ENCODE data around the gene MYL4. TPM values are rescaled to one million over a fixed set of nuclear protein-coding genes. Genes with fewer than 3 reads are reported as not detected.

Gene MYL4
- total RNA-seq, 1 experiment from 2014 or later: not detected

DNA sequence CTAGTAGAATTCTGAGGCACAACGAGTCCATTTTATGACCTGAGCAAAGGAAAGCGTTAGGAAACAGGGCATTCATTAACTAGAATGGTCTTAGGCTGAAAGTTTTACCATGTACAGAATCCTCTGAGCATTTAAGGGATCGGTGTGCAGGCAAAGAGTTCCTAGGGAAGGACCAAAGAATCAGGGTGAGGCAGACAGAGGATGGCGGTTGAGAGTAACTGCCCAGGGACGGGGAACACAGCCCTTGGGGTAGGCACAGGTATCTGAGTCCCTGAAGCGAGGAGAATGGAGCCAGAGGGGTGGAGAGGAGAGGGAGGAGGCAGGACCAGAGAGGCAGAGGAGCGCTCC, 30.4 kb downstream of the MYL4 start:
- no peak for DNase-seq (ENCODE audit: extremely low read depth, low read depth)

DNA sequence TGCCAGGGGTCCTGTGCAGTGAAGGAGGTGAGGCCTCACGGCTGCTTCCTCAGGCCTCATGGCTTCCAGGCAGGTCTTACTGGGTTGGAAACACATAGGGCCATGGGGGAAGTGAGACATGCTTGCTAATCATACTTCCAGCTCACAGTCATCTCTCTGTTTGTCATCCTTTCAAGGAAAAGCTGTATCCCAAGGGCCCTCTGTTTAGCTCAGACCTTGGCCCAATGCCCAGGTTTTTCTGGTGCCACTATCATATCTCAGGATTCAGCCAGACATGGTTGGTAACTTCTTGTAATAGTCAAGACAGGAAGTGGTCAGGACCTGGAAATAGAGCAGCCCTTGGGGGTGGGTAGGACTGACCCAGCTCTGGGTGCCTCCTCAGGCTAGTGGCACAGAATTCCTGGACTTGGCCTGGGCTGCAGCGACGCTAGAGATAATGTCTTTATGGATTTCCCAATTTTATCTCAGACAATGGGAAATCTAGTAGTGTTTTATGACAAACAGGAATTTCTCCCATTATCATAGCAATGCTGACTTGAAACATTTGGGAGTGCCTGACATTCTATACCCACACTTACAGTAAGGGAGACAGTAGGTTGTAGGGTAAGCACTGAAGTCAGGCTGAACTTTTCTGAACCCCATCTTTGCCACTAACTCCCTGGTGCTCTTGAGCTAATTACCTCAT, 31.0 kb downstream of the MYL4 start:
- peak; percentile 22 for DNase-seq (ENCODE audit: extremely low read depth, low read depth)

DNA sequence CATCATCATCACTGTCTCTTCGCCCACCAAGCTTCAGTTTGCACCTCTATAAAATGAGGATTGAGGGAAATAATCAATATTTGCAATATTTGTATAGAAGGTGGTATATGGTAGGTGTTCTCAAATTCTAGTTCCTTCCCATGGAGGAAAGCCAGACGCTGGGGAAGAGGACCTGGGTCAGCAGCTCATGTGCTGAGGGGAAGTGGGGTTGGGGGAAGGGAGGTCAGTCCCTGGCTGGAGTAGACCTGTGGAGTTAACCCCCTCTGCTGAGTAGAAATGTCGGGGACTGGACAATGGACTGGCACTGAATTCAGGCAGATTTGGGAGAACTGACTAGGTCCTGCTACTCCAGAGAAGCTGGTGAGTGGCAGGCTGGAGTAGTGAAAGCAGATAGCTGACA, 31.7 kb downstream of the MYL4 start:
- DNase-seq (ENCODE audit: extremely low read depth, low read depth): no peak

DNA sequence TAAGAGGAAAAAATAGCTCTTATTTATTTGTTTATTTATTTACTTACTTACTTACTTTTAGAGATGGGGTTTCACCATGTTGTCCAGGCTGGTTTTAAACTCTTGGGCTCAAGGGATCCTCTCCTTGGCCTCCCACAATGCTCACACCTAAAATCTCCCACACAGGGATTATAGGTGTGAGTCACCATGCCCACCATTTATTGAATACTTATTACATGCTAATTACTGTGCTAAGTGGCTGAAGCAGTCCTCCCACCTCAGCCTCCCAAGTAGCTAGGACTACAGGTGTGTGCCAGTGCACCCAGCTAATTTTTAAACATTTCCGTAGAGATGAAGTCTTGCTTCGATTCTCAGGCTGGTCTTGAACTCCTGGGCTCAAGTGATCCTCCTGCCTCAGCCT, 33.5 kb downstream of the MYL4 start:
- no peak for DNase-seq (ENCODE audit: extremely low read depth, low read depth)

DNA sequence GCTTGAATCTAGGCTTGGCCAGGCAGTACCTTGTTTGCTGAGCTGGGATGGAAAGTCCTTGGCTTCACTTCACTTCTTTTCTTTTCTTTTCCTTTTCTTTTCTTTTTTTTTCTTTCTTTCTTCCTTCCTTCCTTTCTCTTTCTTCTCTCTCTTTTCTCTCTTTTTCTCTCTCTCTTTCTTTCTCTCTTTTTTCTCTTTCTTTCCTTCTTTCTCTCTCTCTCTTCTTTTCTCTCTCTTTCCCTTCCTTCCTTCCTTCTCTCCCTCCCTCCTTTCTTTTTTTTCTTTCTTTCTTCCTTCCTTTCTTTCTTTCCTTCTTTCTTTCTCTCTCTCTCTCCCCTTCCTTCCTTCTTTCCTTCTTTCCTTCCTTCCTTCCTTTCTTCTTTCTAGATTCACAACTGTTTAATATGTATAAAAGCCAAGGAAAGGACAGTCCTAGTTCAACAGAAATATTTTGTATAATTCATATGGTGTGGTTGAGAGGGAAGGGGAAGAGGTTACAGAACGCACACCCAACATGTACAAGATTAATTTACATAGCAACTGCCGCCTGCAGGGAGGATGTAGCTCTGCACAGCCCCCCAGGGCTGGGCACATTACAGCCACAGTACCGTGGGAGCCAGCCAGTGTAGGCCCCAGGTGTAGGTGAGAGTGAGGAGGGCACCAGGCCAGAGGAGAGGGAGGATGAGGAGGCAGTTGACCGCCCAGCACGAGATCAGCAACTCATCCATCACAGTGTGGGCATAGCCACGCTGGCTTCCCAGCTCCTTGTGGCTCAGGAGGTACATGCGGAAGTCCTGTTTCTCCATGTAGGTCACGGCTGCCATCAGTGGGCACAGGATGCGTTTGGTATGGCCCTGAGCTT, 34.8 kb downstream of the MYL4 start:
- DNase-seq (ENCODE audit: extremely low read depth, low read depth): no peak

DNA sequence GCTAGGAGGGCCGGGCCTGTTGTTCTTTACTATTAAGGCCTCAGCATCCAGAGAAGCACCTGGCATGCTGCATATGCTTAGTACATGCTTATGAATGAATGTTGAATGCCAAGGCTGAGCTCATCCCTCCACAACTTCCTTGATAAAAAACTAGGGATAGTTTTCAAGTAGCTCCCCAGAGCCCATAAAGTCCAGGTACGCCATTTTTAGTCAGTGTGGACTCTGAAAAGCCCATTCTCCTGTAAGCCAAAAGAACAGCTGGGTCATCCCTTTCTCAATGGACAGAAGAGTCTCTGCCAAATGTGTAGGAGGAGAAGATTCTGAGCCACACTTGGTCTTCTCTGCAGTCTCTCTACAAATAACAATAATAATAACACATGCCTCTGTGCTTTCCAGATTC, 35.5 kb downstream of the MYL4 start:
- no peak for DNase-seq (ENCODE audit: extremely low read depth, low read depth)

DNA sequence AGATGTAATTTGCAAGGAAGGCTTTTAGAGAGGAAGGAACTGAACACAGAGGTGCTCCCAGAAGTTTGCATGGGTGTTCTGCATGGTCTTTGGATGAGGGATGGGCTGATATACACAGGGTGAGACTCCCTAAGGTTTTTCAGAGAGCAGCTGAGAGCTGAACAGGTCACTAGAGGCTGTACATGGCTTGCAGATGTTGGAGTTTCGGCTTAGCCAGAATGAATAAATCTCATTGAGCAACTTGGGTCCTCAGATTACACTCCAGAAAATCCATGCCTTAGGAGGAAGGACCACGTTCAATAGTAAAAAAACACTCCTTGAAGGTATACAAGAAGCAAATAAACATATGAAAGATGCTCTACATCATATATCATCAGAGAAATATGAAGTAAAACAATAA, 37.0 kb downstream of the MYL4 start:
- DNase-seq (ENCODE audit: extremely low read depth, low read depth): no peak

DNA sequence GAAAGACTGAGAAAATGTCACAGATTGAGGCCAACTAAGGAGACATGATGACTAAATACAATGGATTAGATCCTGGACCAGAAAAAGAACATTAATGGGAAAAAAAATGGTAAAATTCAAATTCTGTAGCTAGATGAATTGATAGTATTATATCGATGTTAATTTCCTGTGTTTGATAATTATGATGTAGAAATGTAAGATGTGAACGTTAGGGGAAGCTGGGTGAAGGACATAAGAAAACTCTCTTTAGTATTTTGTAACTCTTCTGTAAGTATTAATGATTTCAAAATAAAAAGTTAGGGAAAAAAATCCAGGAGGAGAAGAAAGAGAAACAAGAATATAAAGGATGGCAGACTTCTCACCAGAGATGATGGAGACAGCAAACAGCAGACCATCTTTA, 41.7 kb downstream of the MYL4 start:
- no peak for DNase-seq (ENCODE audit: extremely low read depth, low read depth)

DNA sequence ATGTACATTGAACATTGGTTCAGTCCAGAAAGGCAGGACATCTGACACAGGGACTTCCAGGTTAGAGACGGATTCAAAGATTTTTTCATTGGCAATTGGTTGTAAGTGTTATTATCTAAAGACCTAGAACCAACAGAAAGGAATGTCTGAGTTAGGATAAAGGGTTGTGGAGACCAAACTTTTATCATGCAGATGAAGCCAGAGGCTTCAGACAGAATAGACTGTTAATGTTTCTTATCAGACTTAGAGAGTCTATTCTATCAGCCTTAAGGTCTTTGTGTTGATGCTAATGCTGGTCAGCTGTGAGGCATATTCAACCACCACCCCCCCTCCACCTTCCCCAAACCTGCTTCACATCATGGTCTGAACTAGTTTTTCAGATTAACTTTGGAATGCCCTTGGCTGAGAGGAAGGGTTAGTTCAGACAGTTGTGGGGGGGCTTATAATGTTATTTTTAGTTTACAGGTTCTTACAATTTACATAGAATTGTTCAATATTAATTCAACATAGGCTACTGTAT, 42.3 kb downstream of the MYL4 start:
- DNase-seq (ENCODE audit: extremely low read depth, low read depth): no peak

DNA sequence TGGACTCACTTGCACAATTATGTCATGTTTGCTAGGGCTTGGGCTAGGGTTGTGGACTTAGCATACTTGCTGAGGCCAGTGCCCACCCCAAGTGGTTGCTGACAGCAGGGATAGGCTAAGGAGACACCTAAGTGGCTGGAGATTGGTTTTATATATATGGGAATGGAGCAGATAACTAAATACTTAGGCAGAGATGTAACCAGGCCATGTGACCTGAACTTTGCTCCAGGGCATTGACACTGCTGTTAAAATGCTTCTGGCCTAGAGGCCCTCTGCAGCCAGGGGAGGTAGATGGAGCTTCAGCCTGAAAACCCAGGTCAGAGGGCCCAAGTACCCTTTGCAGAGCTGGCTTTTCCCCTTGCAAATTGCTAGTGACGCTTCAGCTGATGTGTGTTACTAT, 43.1 kb downstream of the MYL4 start:
- DNase-seq (ENCODE audit: extremely low read depth, low read depth): no peak

DNA sequence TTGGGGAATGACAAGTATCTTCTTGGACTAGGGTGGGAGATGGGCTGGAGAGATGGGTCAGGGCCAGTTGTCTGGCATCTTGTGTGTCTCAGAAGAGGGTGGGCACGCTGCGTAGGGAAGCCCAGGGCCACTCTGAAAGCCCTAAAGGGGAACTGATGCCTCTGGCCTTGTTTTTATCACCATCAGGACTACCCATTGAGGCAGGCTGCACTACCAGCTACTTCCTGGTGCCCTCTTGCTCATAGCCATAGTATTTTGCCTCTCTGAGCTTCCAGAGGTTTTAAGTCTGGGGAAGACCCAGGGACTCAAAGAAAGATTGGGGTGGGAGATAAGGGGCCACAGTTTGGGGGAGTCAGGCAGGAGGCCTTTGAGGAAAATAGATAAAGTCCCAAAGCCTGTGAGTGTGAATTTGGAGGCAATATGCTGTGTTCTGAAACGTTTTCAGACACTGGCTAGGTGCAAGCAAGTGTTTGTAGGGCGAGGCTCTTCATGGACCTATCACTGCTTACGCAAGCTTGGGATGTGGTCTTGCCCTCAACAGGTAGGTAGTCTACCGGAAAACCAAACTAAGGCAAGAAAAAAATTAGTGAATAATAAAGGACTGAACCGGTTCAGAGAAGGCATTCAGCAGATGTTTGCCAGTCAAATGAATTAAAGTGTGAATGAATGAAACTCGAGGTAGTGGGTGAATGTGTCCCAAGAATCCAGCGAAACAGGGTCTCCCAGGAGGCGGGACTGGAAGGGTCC, 43.8 kb downstream of the MYL4 start:
- DNase-seq (ENCODE audit: extremely low read depth, low read depth): no peak

DNA sequence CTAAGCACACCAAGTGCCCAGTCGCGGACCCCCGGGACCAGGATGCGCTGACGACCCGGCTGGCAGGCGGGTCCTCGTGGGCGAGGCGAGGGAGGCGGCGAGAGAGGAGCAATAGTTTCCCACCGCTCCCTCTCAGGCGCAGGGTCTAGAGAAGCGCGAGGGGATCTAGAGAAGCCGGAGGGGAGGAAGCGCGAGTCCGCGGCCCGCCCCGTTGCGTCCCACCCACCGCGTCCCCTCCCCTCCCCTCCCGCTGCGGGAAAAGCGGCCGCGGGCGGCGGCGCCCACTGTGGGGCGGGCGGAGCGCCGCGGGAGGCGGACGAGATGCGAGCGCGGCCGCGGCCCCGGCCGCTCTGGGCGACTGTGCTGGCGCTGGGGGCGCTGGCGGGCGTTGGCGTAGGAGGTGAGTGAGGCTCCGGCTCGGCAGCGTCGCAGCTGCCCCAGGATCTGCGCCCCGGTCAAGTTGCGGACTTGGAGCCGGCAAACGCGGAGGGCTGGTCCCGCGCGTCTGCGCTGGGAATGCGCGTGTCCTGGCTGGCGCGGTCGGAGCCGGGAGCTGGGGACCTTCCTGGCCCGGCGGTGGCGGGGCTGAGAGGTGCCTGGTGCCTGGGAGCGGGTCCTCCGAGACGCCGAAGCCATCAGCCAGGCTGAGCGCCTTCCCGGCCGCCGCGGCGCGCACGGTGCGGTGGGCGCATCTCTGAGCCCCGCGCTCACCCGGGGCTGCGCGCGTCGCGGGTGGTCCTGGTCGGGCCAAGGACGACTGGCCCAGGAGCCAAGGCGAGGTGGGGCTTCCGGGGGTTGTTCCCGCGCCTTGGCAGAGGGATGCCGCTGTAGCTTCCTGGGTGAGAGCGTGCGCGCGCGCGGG, 44.6 kb downstream of the MYL4 start, which contains the start of gene ITGB3:
TSS of gene ITGB3 (plus strand) at position 287 of the 862 bp plus-strand sequence. CDS start at position 322, 35 bp downstream.
- peak; percentile 57 for DNase-seq (ENCODE audit: extremely low read depth, low read depth)

DNA sequence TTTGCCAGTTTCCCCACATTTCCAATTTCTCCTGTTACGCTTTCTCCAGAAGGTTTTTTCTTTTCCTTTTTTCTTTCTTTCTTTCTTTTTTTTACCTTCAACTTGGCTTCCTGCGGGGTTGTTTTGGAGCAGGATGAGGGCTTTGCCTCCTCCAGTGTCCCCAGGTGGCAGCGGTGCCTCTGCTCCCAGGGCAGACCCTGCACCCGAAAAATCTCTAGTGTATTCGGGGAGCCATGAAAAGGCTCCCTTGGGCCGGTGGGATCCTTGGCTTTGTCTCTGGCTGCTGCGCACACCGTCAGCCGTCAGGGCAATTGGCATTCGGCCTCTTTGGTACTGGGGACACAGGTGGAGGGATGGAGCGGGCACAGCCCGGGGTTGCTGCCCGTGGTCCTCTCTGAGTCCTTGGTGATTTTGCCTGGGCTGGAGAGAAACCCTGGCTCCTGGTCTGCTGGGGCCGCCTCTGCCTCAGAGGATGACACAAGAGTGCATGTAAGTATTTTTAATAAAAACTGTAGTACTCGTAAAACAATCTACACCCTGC, 45.3 kb downstream of the MYL4 start:
- no peak for DNase-seq (ENCODE audit: extremely low read depth, low read depth)

DNA sequence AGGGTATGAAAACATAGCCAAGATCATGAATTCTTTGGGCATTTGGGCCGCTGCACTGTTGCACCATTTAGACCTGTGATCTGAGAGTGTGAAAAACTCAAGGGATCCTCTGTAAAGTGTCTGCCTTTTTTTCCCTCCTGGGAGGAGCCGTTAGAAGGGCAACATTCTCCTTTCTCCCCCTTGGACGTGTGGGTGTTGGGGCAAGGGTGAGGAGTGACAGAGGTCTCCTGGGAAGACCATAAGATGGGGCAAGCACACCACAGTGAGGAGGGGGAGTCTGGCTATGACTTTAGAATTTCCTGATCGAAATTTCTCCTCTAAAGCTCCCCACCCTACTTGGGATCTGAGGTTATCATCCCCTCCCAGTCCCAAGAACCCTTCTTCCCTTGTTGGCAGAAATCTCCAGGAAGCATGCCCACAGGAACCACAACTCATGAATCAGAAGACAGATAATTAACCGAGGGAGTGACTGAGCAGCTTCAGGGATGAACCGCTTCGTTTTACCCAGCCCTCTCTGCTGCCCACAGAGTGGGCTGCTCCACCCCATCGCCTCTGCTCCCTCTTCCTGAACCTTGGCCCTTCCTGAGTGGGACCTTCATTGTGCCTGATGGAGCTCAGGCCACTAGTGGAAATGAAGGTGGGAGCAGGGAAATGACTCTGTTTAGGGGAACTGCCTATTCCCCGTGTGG, 48.6 kb downstream of the MYL4 start:
- DNase-seq (ENCODE audit: extremely low read depth, low read depth): no peak

DNA sequence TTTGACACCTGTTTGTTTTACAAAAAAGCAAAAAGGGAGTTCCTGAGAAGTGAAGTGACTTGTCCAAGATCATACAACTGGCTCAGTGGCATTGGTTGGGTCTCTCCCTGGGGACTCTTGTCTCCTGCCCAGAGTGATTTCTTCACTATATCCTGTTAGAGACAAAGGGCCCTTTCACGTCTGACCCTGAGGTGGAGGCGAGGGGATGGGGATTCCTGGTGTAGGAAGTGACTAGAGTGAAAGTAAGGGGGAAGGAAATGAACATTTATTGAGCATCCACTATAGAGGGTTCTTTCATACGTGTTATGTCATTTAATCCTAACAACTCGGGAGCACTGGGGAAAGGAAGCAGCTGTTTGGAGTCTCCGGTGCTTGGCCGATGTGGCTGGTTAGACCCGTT, 53.4 kb downstream of the MYL4 start:
- no peak for DNase-seq (ENCODE audit: extremely low read depth, low read depth)

DNA sequence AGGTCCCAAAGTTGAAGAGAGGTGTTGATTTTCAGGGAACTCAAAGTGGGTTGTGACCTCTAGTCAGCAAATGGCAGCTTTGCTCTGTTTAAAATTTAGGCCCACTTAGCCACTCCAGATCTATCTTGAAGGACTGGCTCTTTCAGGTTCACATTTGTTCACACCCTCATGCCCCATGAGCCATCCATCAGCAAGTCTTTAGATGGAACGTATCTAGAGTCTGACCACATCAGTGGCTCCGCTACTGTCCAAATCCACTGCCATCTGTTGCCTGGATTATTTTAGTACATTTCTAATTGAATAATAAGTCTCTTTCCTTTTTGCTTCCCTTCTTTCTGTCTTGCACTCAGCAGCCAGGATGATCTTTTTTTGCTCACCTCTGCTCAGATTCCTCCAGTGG, 55.0 kb downstream of the MYL4 start:
- DNase-seq (ENCODE audit: extremely low read depth, low read depth): no peak

DNA sequence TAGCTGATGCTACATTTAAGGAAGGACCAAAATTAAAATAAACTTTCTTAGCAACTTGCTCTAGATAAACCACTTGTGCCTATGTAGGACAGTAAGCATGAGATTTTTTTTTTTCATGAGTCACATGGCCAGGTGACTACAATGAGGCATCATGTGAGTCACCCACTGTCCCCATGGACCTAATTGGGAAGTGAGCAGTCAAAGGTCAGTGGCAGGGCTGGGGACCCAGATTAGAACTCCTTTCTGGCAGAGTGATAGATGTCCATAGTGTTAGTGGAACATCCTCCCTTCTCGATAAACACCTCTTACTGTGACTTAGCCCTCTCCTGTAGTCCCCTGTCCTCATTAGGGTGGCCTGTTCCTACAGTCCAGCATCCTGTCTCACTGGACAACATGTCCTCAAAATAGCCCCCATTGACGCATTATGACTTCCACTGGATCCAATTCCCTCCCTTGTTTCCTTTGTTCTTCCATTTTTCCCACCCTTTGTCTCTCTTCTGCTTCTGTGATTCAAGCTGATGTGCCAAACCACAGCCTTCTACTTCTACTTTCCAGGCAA, 56.9 kb downstream of the MYL4 start:
- DNase-seq (ENCODE audit: extremely low read depth, low read depth): no peak

DNA sequence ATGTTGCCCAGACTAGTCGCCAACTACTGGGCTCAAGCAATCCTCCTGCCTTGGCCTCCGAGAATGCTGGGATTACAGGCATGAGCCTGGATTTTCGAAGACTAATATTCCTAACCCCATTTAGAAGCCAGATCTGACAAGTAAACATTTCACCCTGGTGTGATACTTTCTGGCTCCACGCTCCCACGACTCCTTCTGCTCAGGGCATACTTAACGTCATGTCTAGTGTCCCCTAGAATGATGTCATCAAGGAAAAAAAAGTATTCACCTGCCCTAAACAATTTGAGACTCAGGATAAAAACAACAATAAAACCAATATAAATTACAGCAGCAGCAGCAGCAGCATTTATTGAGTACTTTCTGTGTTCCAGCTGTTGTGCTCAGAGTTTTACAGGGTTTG, 57.6 kb downstream of the MYL4 start:
- no peak for DNase-seq (ENCODE audit: extremely low read depth, low read depth)

DNA sequence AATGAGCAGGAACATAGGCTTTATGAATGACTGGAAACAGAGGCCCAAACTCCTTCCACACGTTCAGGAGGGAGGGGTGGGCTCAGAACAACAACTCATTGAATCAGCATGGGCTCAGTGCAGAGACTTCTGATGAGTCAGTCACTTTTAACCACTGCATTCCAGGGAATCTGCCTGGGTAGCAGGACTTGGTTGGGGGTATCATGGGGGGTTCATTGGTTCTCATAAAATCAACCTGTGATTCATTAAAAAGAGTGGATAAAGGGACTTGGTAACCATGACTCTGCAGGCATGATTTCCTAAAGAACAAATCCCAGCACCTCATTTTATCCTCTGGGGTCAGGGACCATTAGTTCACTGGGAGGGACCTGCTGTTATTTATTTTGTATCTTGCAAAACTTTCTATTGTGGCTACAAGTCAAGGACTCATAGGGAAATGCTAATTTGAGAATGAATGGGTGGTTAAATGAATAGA, 58.2 kb downstream of the MYL4 start:
- DNase-seq (ENCODE audit: extremely low read depth, low read depth): no peak
